Right lung (tissue), 5 donors: ENCODE results near the gene GRIN1. TPM values are rescaled to one million over a fixed set of nuclear protein-coding genes. Genes with fewer than 3 reads are reported as not detected.

Experiments used
- DNase-seq, 2 donors: peaks; one replicate each; pipeline ENCODE4 v3.0.0-alpha.2; 2013
- polyA plus RNA-seq, 5 donors: library from polyadenylated mRNA; unstranded; fragments of 120-200 nt; gene quantifications; one replicate each; pipeline versions ENCODE4 v1.2.1 to v1.2.3, GENCODE V29; 2013; ENCODE audit warnings: inconsistent platforms in 1 of 5, low replicate concordance in 1 of 5; ENCODE audit not compliant: insufficient read length in 5 of 5, insufficient read depth in 1 of 5

Gene GRIN1
- polyA plus RNA-seq, 5 donors: 0.12 to 0.51 (median 0.23) TPM

GRCh38 chr9:137214620-137215019 lies 75.7 kb downstream of the GRIN1 start:
- DNase-seq: no peak

- DNase-seq: no peak
Observed at GRCh38 chr9:137215196-137215986, 76.4 kb downstream of the GRIN1 start.

- DNase-seq: no peak
Observed at GRCh38 chr9:137216188-137216965, 77.4 kb downstream of the GRIN1 start.

GRCh38 chr9:137217276-137218211 lies 78.6 kb downstream of the GRIN1 start:
- no peak for DNase-seq

- DNase-seq: no peak
Observed at GRCh38 chr9:137218212-137218753, 79.3 kb downstream of the GRIN1 start.

Other genes starting within 250 kb of the GRIN1 start
- 10 to 100 TPM; 28.1 to 74.7 (median 42.7) TPM for gene FBXW5, start 194.4 kb upstream of the GRIN1 start, polyA plus RNA-seq
- gene C8G, start 193.9 kb upstream of the GRIN1 start, polyA plus RNA-seq: under 1 TPM in 4 of 5 donors, not detected in 1; 0.33 to 0.78 (median 0.41) TPM
- 10 to 100 TPM in 3 of 5 donors, 1 to 10 TPM in 2; 9.1 to 25.3 (median 21.1) TPM for gene LCN12, start 186.9 kb upstream of the GRIN1 start, polyA plus RNA-seq
- 10 to 100 TPM; 21.1 to 66.2 (median 29.6) TPM for gene PTGDS, start 161.7 kb upstream of the GRIN1 start, polyA plus RNA-seq
- 1 to 10 TPM in 2 of 5 donors, under 1 TPM in 3; 0.59 to 1.9 (median 0.89) TPM for gene LCNL1, start 156.2 kb upstream of the GRIN1 start, polyA plus RNA-seq
- 10 to 100 TPM; 26.2 to 57.5 (median 36.8) TPM for gene PAXX, start 146.7 kb upstream of the GRIN1 start, polyA plus RNA-seq
- 10 to 100 TPM; 25.9 to 74.3 (median 43.8) TPM for gene CLIC3, start 142.6 kb upstream of the GRIN1 start, polyA plus RNA-seq
- gene ABCA2, start 110.9 kb upstream of the GRIN1 start, polyA plus RNA-seq: 10 to 100 TPM; 16.0 to 35.7 (median 21.0) TPM
- gene FUT7, start 107.1 kb upstream of the GRIN1 start, polyA plus RNA-seq: under 1 TPM in 1 of 5 donors, not detected in 4; 0.08 TPM
- gene NPDC1, start 93.0 kb upstream of the GRIN1 start, polyA plus RNA-seq: 10 to 100 TPM; 20.6 to 61.5 (median 33.8) TPM
- gene ENTPD2, start 85.1 kb upstream of the GRIN1 start, polyA plus RNA-seq: 1 to 10 TPM; 2.0 to 5.4 (median 3.2) TPM
- 10 to 100 TPM in 3 of 5 donors, 1 to 10 TPM in 2; 8.9 to 13.7 (median 10.3) TPM for gene SAPCD2, start 68.6 kb upstream of the GRIN1 start, polyA plus RNA-seq
- 1 to 10 TPM; 4.6 to 8.4 (median 5.6) TPM for gene UAP1L1, start 61.6 kb upstream of the GRIN1 start, polyA plus RNA-seq
- gene MAN1B1, start 52.2 kb upstream of the GRIN1 start, polyA plus RNA-seq: 10 to 100 TPM; 50.7 to 68.6 (median 60.1) TPM
- 10 to 100 TPM; 27.2 to 50.4 (median 48.6) TPM for gene DPP7, start 24.4 kb upstream of the GRIN1 start, polyA plus RNA-seq
- under 1 TPM in 4 of 5 donors, not detected in 1; 0.23 to 0.49 (median 0.37) TPM for gene LRRC26, start 30.9 kb downstream of the GRIN1 start, polyA plus RNA-seq
- not detected for gene TMEM210, start 32.9 kb downstream of the GRIN1 start, polyA plus RNA-seq
- gene ANAPC2, start 49.4 kb downstream of the GRIN1 start, polyA plus RNA-seq: 10 to 100 TPM; 34.4 to 53.0 (median 44.4) TPM
- 10 to 100 TPM; 34.4 to 69.2 (median 43.9) TPM for gene SSNA1, start 49.5 kb downstream of the GRIN1 start, polyA plus RNA-seq
- 10 to 100 TPM in 2 of 5 donors, 1 to 10 TPM in 3; 5.9 to 12.1 (median 7.6) TPM for gene TPRN, start 61.6 kb downstream of the GRIN1 start, polyA plus RNA-seq
- gene TMEM203, start 66.5 kb downstream of the GRIN1 start, polyA plus RNA-seq: 10 to 100 TPM; 31.5 to 40.1 (median 35.4) TPM
- 10 to 100 TPM in 2 of 5 donors, 1 to 10 TPM in 3; 6.9 to 16.1 (median 9.8) TPM for gene NDOR1, start 66.5 kb downstream of the GRIN1 start, polyA plus RNA-seq
- gene RNF208, start 83.1 kb downstream of the GRIN1 start, polyA plus RNA-seq: 10 to 100 TPM in 1 of 5 donors, 1 to 10 TPM in 4; 3.2 to 10.8 (median 6.3) TPM
- 1 to 10 TPM in 4 of 5 donors, under 1 TPM in 1; 0.96 to 3.0 (median 2.0) TPM for gene CYSRT1, start 86.0 kb downstream of the GRIN1 start, polyA plus RNA-seq
- gene RNF224, start 88.3 kb downstream of the GRIN1 start, polyA plus RNA-seq: 1 to 10 TPM; 1.5 to 3.8 (median 3.5) TPM
- gene SLC34A3, start 91.7 kb downstream of the GRIN1 start, polyA plus RNA-seq: 1 to 10 TPM in 4 of 5 donors, under 1 TPM in 1; 0.84 to 2.5 (median 1.9) TPM
- 100 to 1,000 TPM; 211 to 322 (median 258) TPM for gene TUBB4B, start 102.1 kb downstream of the GRIN1 start, polyA plus RNA-seq
- 1 to 10 TPM in 2 of 5 donors, under 1 TPM in 3; 0.26 to 1.5 (median 0.98) TPM for gene STPG3, start 112.1 kb downstream of the GRIN1 start, polyA plus RNA-seq
- gene NELFB, start 116.2 kb downstream of the GRIN1 start, polyA plus RNA-seq: 10 to 100 TPM; 43.3 to 73.2 (median 55.3) TPM
- gene TOR4A, start 138.6 kb downstream of the GRIN1 start, polyA plus RNA-seq: 10 to 100 TPM in 3 of 5 donors, 1 to 10 TPM in 2; 6.6 to 17.8 (median 10.3) TPM
- gene NRARP, start 163.1 kb downstream of the GRIN1 start, polyA plus RNA-seq: 10 to 100 TPM in 1 of 5 donors, 1 to 10 TPM in 4; 7.5 to 14.7 (median 9.0) TPM